ENCODE data around the gene TMEM120B.

Gene TMEM120B

GRCh38 chr12:121793838-121794533 is 81.4 kb downstream of the TMEM120B start (continued):
- no peak for TF ChIP-seq ATF2 (tag by site-specific recombination; IDR thresholded peaks at IDR 0.05; ENCODE audit: low read depth)
- TF ChIP-seq ZNF510 (tag by site-specific recombination; IDR thresholded peaks at IDR 0.05; ENCODE audit: insufficient replicate concordance) = no peak
- peak; percentile 82 for TF ChIP-seq ZNF335 (tag by site-specific recombination; conservative IDR thresholded peaks at IDR 0.05)
- peak; percentile 97 for TF ChIP-seq ZBTB48 (tag by site-specific recombination; IDR thresholded peaks at IDR 0.05)
- no peak for TF ChIP-seq ZNF521 (tag by site-specific recombination; IDR thresholded peaks at IDR 0.05)
- no peak for TF ChIP-seq ZNF623 (tag by site-specific recombination; IDR thresholded peaks at IDR 0.05)
- no peak; the same call in 1 of the 2 replicates for TF ChIP-seq OVOL3 (tag by site-specific recombination; IDR thresholded peaks at IDR 0.05)
- TF ChIP-seq TCF7L2 (IDR thresholded peaks at IDR 0.05; ENCODE audit: borderline replicate concordance, low read depth, low read length) = no peak
- TF ChIP-seq KLF17 (tag by site-specific recombination; IDR thresholded peaks at IDR 0.05) = peak; percentile 91
- TF ChIP-seq ZNF654 (tag by site-specific recombination; IDR thresholded peaks at IDR 0.05; ENCODE audit: low read depth) = peak; percentile 72
- TF ChIP-seq ZBTB6 (tag by site-specific recombination; IDR thresholded peaks at IDR 0.05) = no peak; the same call in 1 of the 2 replicates
- peak; percentile 32 for TF ChIP-seq EGR2 (tag by site-specific recombination; IDR thresholded peaks at IDR 0.05; ENCODE audit: low read depth)
- TF ChIP-seq ZNF639 (tag by site-specific recombination; IDR thresholded peaks at IDR 0.05) = 0 out of 2 replicates have a peak, but pooled peaks have one; percentile 16
- peak; percentile 64 for TF ChIP-seq ZNF449 (tag by site-specific recombination; IDR thresholded peaks at IDR 0.05)
- peak; percentile 52 for TF ChIP-seq YY1 (tag by site-specific recombination; IDR thresholded peaks at IDR 0.05)
- TF ChIP-seq CTCF (tag by site-specific recombination; IDR thresholded peaks at IDR 0.05) = peak; percentile 100

- peaks cover 17% of the 10 kb centered on the region for H3K4me1 ChIP-seq (ENCODE audit: control insufficient read depth, insufficient read depth, low read length)
- H3K4me3 ChIP-seq (ENCODE audit: low read depth, low read length) = no peak overlapping the region; the same call in 1 of the 2 replicates
- peaks cover 0 to 26% of the 10 kb centered on the region in 2 experiments; a peak in 1 of 3 replicates for H3K36me3 ChIP-seq (ENCODE audit: control insufficient read depth in 2 of 2, insufficient read depth in 1 of 2, low read length in 2 of 2)
- H3K9me3 ChIP-seq (ENCODE audit: control insufficient read depth, insufficient read depth, low read depth, low read length) = no peaks in the 10 kb centered on the region
- ChIA-PET CTCF (interaction anchor here (0.6 to 9.8 kb wide), 66 partner anchors 15 to 695 kb away, joined by 3 to 393 read pairs (median 5); partner anchors contain the start of genes HPD, ORAI1, PSMD9 and SETD1B), POLR2A (interaction anchor here (0.5 to 8.9 kb wide), 15 partner anchors 9 to 336 kb away, joined by 3 to 165 read pairs (median 4); partner anchors contain the start of genes PSMD9, SETD1B and TMEM120B)
- H3K27ac ChIP-seq (ENCODE audit: extremely low read depth, low read depth, low read length) = peak overlapping the region; percentile 4; the same call in 1 of the 2 replicates
- TF ChIP-seq AEBP2 (tag by site-specific recombination; IDR thresholded peaks at IDR 0.05; ENCODE audit: borderline replicate concordance) = no peak
- TF ChIP-seq YY2 (tag by site-specific recombination; IDR thresholded peaks at IDR 0.05) = no peak
- peak; percentile 32; the same call in 1 of the 2 replicates for TF ChIP-seq ZNF677 (tag by site-specific recombination; IDR thresholded peaks at IDR 0.05)
- no peak for TF ChIP-seq BCL11B (tag by site-specific recombination; IDR thresholded peaks at IDR 0.05; ENCODE audit: low read depth)
- no peak for TF ChIP-seq PRDM4 (tag by site-specific recombination; IDR thresholded peaks at IDR 0.05)
- no peak for TF ChIP-seq ZNF404 (tag by site-specific recombination; IDR thresholded peaks at IDR 0.05)
Observed at GRCh38 chr12:121794534-121795033, 82.0 kb downstream of the TMEM120B start.

Data from HEK293 (cell line).